Motor neuron (in vitro differentiated cells): ENCODE measurements around the gene OTOA. TPM values are rescaled to one million over a fixed set of nuclear protein-coding genes. Genes with fewer than 3 reads are reported as not detected.
"Not testable (repeated sequence)": the region's sequence is repeated elsewhere in the genome, so short reads cannot be mapped to it uniquely, and the experiment has no call there.

Experiments
- ATAC-seq, 8 experiments: fragments of 200-7000 bp; cut with Tn5 transposase; replicated peaks in 6 of 8; 2 replicates each; pipeline ENCODE4 v1.8.0; 2021; ENCODE audit warnings: mild to moderate bottlenecking in 8 of 8, moderate library complexity in 8 of 8
- H3K27ac ChIP-seq, 2 donors: fragments of 250-450 bp; sonication (Bioruptor Pico); 2 replicates each; pipeline ENCODE4 v1.9.0; 2021; ENCODE audit warnings: antibody characterized with exemption in 2 of 2, mild to moderate bottlenecking in 2 of 2, moderate library complexity in 1 of 2
- H3K4me1 ChIP-seq, 2 donors: fragments of 250-450 bp; sonication (Bioruptor Pico); replicated peaks in 1 of 2; 2 replicates each; pipeline ENCODE4 v1.6.1; 2021; ENCODE audit warnings: antibody characterized with exemption in 2 of 2, mild to moderate bottlenecking in 2 of 2, moderate library complexity in 1 of 2
- H3K4me3 ChIP-seq, 5 donors: fragments of 250-450 bp; sonication (Bioruptor Pico); 2 replicates each; pipeline ENCODE4 v1.9.0; 2021; ENCODE audit warnings: antibody characterized with exemption in 5 of 5, mild to moderate bottlenecking in 5 of 5, moderate library complexity in 4 of 5
- WGBS, 10 experiments: fragments of 450-650 bp; shearing (Covaris generic); methylation state at CpG; one replicate each; pipeline ENCODE4 v1.0.0; 2022; 5-methylcytosine and 5-hydroxymethylcytosine counted together
- in situ Hi-C, 9 experiments: fragments of 400-800 bp; cut with MboI; loops; one replicate each; pipeline ENCODE4 v1.15.0; 2021; ENCODE audit warnings: low sequenced_read_pairs in 9 of 9, low pct_unique_long_range_greater_than_20kb in 2 of 9; ENCODE audit not compliant: unreplicated experiment in 9 of 9
- total RNA-seq, 8 experiments: library from RNA; unstranded; fragments of 300-600 nt; gene quantifications; 2 replicates each; pipeline versions ENCODE4 v1.2.3 to v1.2.4, GENCODE V29; 2022

OTOA gene
- total RNA-seq, 8 experiments from 2014 or later, result 0.05 to 0.47 (median 0.22) TPM

- Histone ChIP-seq H3K4me3 (no peak overlapping the region), H3K27ac (no peak overlapping the region), H3K4me1 (no peaks in the 10 kb centered on the region)
- WGBS, 10 experiments, result 0 to 50% (median 21%) methylated on average over 1 to 4 of the region's 4 CpGs; no CpG with 5 or more reads in 1 of the 10 experiments
- ATAC-seq, result no peak
- in situ Hi-C loops, result loop anchor here in 1 of 9 experiments (25.0 kb wide), 1 partner anchor 480 kb away; no protein-coding TSS in a partner anchor
These were observed 6.7 kb upstream of the OTOA start for GRCh38 chr16:21656795-21657768.

- Histone ChIP-seq H3K27ac (no peak overlapping the region), H3K4me1 (no peaks in the 10 kb centered on the region), H3K4me3 (no peak overlapping the region)
- in situ Hi-C loops, result loop anchor here in 1 of 9 experiments (25.0 kb wide), 1 partner anchor 478 kb away; no protein-coding TSS in a partner anchor
- ATAC-seq, result no peak
- 91 to 100% (median 96%) methylated on average over 4 of the region's 4 CpGs; no CpG with 5 or more reads in 7 of the 10 experiments for WGBS, 10 experiments
These were observed 4.6 kb upstream of the OTOA start for GRCh38 chr16:21659124-21659523.

- Histone ChIP-seq H3K27ac (no peak overlapping the region), H3K4me3 (no peak overlapping the region), H3K4me1 (no peaks in the 10 kb centered on the region)
- WGBS, 10 experiments, result 67 to 100% (median 93%) methylated on average over 1 to 7 of the region's 10 CpGs; no CpG with 5 or more reads in 1 of the 10 experiments
- in situ Hi-C loops, result loop anchor here in 1 of 9 experiments (25.0 kb wide), 1 partner anchor 472 kb away; no protein-coding TSS in a partner anchor
- ATAC-seq, result no peak
These were observed 1.2 kb downstream of the OTOA start for GRCh38 chr16:21664801-21665492.

DNA sequence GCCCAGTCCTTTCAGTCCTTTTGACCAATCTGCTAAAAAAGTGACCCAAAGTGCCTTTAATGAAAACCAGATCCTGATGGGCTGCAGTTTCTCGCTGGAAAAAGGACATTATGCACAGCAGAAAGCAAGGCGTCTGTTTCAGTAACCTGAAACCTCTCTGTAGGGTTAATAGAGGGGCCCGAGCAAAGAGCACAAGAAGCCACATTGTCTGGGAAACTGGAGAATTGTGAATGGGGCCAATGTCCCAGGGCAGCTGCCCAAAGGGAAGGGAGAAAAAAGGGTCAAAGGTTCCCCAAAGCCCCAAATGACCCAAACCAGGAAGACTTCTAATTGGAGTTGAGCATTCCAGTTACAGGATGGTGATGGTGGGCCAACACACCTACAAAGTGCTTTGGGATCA lies 3.0 kb downstream of the OTOA start:
- ATAC-seq, result no peak
- in situ Hi-C loops, result loop anchor here in 1 of 9 experiments (25.0 kb wide), 1 partner anchor 471 kb away; no protein-coding TSS in a partner anchor
- Histone ChIP-seq H3K27ac (no peak overlapping the region), H3K4me1 (no peaks in the 10 kb centered on the region), H3K4me3 (no peak overlapping the region)
- 0 to 33% (median 13%) methylated on average over 1 to 3 of the region's 3 CpGs; no CpG with 5 or more reads in 2 of the 10 experiments for WGBS, 10 experiments

GRCh38 chr16:21667575-21667974 lies 3.8 kb downstream of the OTOA start:
- in situ Hi-C loops, result loop anchor here in 1 of 9 experiments (25.0 kb wide), 1 partner anchor 470 kb away; no protein-coding TSS in a partner anchor
- no peaks in the 10 kb centered on the region for H3K4me1 ChIP-seq
- no peak overlapping the region for H3K4me3 ChIP-seq
- no peak overlapping the region for H3K27ac ChIP-seq
- WGBS, 10 experiments, result 50 to 92% (median 80%) methylated on average over 1 to 3 of the region's 3 CpGs; no CpG with 5 or more reads in 3 of the 10 experiments
- ATAC-seq, result no peak

DNA sequence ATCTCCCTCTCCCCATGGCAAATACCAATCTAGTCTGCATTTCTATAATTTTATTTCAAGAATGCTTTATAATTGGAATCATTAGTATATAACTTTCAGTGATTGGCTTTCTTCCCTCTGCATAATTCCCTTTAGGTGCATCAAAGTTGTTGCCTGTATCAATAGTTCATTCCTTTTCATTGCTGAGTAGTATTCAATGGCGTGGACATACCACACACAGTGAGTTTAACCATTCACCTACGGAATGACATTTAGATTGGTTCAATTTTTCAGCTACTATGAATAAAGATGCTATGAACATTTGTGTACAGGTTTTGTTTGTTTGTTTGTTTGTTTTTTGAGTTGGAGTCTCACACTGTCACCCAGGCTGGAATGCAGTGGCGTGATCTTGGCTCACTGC lies 9.7 kb downstream of the OTOA start:
- 60 to 100% (median 83%) methylated on average over 1 to 3 of the region's 3 CpGs; no CpG with 5 or more reads in 3 of the 10 experiments for WGBS, 10 experiments

GRCh38 chr16:21674456-21674855 lies 10.7 kb downstream of the OTOA start:
- 44 to 100% (median 70%) methylated on average over 1 to 4 of the region's 4 CpGs for WGBS, 10 experiments
- in situ Hi-C loops, result loop anchor here in 1 of 9 experiments (25.0 kb wide), 1 partner anchor 463 kb away; no protein-coding TSS in a partner anchor
- not testable (repeated sequence) for H3K4me1 ChIP-seq, H3K4me3 ChIP-seq, ATAC-seq, H3K27ac ChIP-seq

More for the DNA sequence above, 9.7 kb downstream of the OTOA start:
- Histone ChIP-seq H3K4me1 (no peaks in the 10 kb centered on the region), H3K4me3 (no peak overlapping the region), H3K27ac (no peak overlapping the region)
- ATAC-seq, result no peak
- in situ Hi-C loops, result loop anchor here in 1 of 9 experiments (25.0 kb wide), 1 partner anchor 464 kb away; no protein-coding TSS in a partner anchor

DNA sequence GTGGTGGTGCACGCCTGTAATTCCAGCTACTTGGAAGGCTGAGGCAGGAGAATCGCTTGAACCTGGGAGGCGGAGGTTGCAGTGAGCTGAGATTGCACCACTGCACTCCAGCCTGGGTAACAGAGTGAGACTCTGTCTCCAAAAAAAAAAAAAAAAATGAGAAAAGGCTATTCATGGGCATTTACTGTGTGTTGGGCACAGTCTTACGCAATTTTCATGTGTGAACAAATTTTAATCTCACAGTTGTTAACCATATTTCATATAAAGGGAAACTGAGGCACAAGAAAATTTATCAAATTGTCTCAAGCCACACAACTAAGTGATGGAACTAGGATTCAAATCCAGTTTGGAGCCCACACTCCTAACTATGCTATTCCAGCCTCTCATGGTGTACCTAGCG lies 16.9 kb downstream of the OTOA start:
- 44 to 93% (median 71%) methylated on average over 1 to 5 of the region's 5 CpGs; no CpG with 5 or more reads in 3 of the 10 experiments for WGBS, 10 experiments

DNA sequence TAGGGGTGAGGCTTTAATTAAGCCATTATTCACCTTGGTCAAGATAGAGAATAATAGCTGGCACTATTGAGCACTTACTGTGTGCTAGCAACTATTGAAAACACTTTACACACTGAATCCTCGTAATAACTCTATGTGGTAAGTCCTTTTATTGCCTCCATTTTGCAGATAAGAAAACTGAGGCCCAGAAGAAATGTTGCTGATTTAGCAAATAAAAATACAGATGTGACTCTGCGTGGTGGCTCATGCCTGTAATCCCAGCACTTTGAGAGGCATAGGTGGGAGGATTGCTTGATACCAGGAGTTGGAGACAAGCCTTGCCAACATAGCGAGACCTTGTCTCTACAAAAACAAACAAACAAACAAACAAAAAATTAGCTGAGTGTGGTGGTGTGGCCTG lies 19.4 kb downstream of the OTOA start:
- 0 to 83% (median 60%) methylated on average over 1 to 3 of the region's 3 CpGs; no CpG with 5 or more reads in 4 of the 10 experiments for WGBS, 10 experiments
- Histone ChIP-seq H3K4me3 (no peak overlapping the region), H3K27ac (no peak overlapping the region), H3K4me1 (no peaks in the 10 kb centered on the region)
- in situ Hi-C loops, result no loop called here
- ATAC-seq, result no peak

More for the DNA sequence above, 16.9 kb downstream of the OTOA start:
- ATAC-seq, in situ Hi-C loops, H3K27ac ChIP-seq, H3K4me3 ChIP-seq, H3K4me1 ChIP-seq: not testable (repeated sequence)

DNA sequence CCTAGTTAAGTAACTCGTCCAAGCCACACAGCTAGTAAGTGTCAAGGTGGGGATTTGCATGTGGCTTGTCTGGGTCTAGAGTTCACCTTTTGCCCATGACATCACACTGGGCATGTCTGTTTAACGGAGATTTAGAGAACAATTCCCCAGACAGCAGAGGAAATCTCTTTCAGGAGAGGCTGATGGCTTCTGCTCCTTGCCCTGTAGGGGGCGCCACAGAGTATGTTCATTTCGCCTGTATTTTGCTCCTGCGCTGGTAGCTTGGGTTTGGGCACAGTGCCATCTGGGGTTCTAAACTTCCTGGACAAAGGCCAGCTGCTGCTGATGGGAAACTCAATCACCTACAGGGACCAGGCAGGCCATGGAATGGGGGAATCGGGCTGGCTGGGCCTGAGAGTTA lies 20.4 kb downstream of the OTOA start:
- in situ Hi-C loops, result no loop called here
- no peaks in the 10 kb centered on the region for H3K4me1 ChIP-seq
- no peak overlapping the region for H3K4me3 ChIP-seq
- peak in 1 of 8 experiments; percentile 38 for ATAC-seq
- WGBS, 10 experiments, result 10 to 32% (median 22%) methylated on average over 2 to 5 of the region's 6 CpGs; no CpG with 5 or more reads in 5 of the 10 experiments
- no peak overlapping the region for H3K27ac ChIP-seq

GRCh38 chr16:21685034-21685455 lies 21.3 kb downstream of the OTOA start:
- Histone ChIP-seq H3K4me1 (no peaks in the 10 kb centered on the region), H3K27ac (no peak overlapping the region), H3K4me3 (no peak overlapping the region)
- ATAC-seq, result no peak
- in situ Hi-C loops, result no loop called here
- 0 to 69% (median 57%) methylated on average over 1 to 3 of the region's 14 CpGs; no CpG with 5 or more reads in 4 of the 10 experiments for WGBS, 10 experiments

GRCh38 chr16:21689107-21689506 lies 25.3 kb downstream of the OTOA start:
- WGBS, 10 experiments, result 0 to 68% (median 44%) methylated on average over 2 to 4 of the region's 4 CpGs; no CpG with 5 or more reads in 2 of the 10 experiments
- no peak for ATAC-seq
- in situ Hi-C loops, result no loop called here
- no peaks in the 10 kb centered on the region for H3K4me1 ChIP-seq
- H3K27ac ChIP-seq, result no peak overlapping the region
- H3K4me3 ChIP-seq, result no peak overlapping the region
